ENCODE data around the gene C10orf71.
A peak's percentile ranks its signal among the peaks of the same experiment; 100 is the strongest.

C10orf71 gene

GRCh38 chr10:49286686-49287085, 12.3 kb upstream of the C10orf71 start:
- H3K4me3 ChIP-seq = no peak overlapping the region
- DNase-seq (ENCODE audit: low spot score) = no peak
- no peak overlapping the region for H3K27ac ChIP-seq
- no peak for TF ChIP-seq CTCF (IDR thresholded peaks at IDR 0.05)

GRCh38 chr10:49287689-49288340, 11.2 kb upstream of the C10orf71 start:
- Histone ChIP-seq H3K27ac (no peak overlapping the region), H3K4me3 (no peak overlapping the region)
- peak; percentile 65 for DNase-seq (ENCODE audit: low spot score)
- TF ChIP-seq CTCF (IDR thresholded peaks at IDR 0.05) = no peak

- DNase-seq (ENCODE audit: low spot score) = peak; percentile 57
- TF ChIP-seq CTCF (IDR thresholded peaks at IDR 0.05) = no peak
- Histone ChIP-seq H3K4me3 (no peak overlapping the region), H3K27ac (no peak overlapping the region)
These were observed 10.5 kb upstream of the C10orf71 start for GRCh38 chr10:49288341-49289065.

GRCh38 chr10:49289480-49289879, 9.5 kb upstream of the C10orf71 start:
- TF ChIP-seq CTCF (IDR thresholded peaks at IDR 0.05) = no peak
- no peak overlapping the region for H3K27ac ChIP-seq
- peak; percentile 43 for DNase-seq (ENCODE audit: low spot score)

GRCh38 chr10:49290131-49290530, 8.8 kb upstream of the C10orf71 start:
- TF ChIP-seq CTCF (IDR thresholded peaks at IDR 0.05) = no peak
- no peak for DNase-seq (ENCODE audit: low spot score)
- Histone ChIP-seq H3K4me3 (no peak overlapping the region), H3K27ac (no peak overlapping the region)

More at GRCh38 chr10:49289480-49289879, 9.5 kb upstream of the C10orf71 start:
- H3K4me3 ChIP-seq = no peak overlapping the region

GRCh38 chr10:49290607-49291006, 8.4 kb upstream of the C10orf71 start:
- Histone ChIP-seq H3K27ac (no peak overlapping the region), H3K4me3 (no peak overlapping the region)
- DNase-seq (ENCODE audit: low spot score) = no peak
- TF ChIP-seq CTCF (IDR thresholded peaks at IDR 0.05) = no peak

Measured in coronary artery (tissue), 2 donors.